Myocyte (in vitro differentiated cells): ENCODE results near the gene GSTK1. TPM values are rescaled to one million over a fixed set of nuclear protein-coding genes. Genes with fewer than 3 reads are reported as not detected.
"Not testable (repeated sequence)": the region's sequence is repeated elsewhere in the genome, so short reads cannot be mapped to it uniquely, and the experiment has no call there.

ENCODE experiments used
- DNase-seq: peaks from one replicate; pipeline ENCODE4 v3.0.0-alpha.2; 2012; ENCODE audit warnings: low read depth
- total RNA-seq: library from RNA; depleted of rRNA; stranded (reverse); fragments of >200 nt; gene quantifications from 2 replicates; pipeline ENCODE4 v1.2.3, GENCODE V29; 2014

The GSTK1 gene
- total RNA-seq, 1 donor from 2014 or later = 208 TPM

GRCh38 chr7:143269251-143269650 lies 6.0 kb downstream of the GSTK1 start:
- DNase-seq = no peak

GRCh38 chr7:143271240-143271639 lies 8.0 kb downstream of the GSTK1 start:
- DNase-seq = no peak

GRCh38 chr7:143272871-143273270 lies 9.6 kb downstream of the GSTK1 start:
- DNase-seq = no peak

GRCh38 chr7:143279186-143280098 lies 16.2 kb downstream of the GSTK1 start:
- peak; percentile 84 for DNase-seq

- DNase-seq = no peak
These were observed 16.9 kb downstream of the GSTK1 start for GRCh38 chr7:143280160-143280559.

- DNase-seq = no peak
These were observed 17.3 kb downstream of the GSTK1 start for GRCh38 chr7:143280566-143280965.

- DNase-seq = no peak
These were observed 18.3 kb downstream of the GSTK1 start for GRCh38 chr7:143281529-143281928.

GRCh38 chr7:143282124-143282523 lies 18.9 kb downstream of the GSTK1 start:
- DNase-seq = no peak

GRCh38 chr7:143283381-143283780 lies 20.1 kb downstream of the GSTK1 start:
- no peak for DNase-seq

GRCh38 chr7:143284591-143285469 lies 21.6 kb downstream of the GSTK1 start, which contains the start of gene TMEM139:
TMEM139 (plus strand) TSS chr7:143284958; CDS start chr7:143285958, 1,000 bp downstream.
- no peak for DNase-seq

- no peak for DNase-seq
These were observed 22.2 kb downstream of the GSTK1 start for GRCh38 chr7:143285470-143285778.

- DNase-seq = no peak
These were observed 22.7 kb downstream of the GSTK1 start for GRCh38 chr7:143285806-143286521.

GRCh38 chr7:143286522-143286890 lies 23.3 kb downstream of the GSTK1 start:
- DNase-seq = no peak

- no peak for DNase-seq
These were observed 24.2 kb downstream of the GSTK1 start for GRCh38 chr7:143287339-143287934.

GRCh38 chr7:143287935-143288826 lies 24.9 kb downstream of the GSTK1 start, which contains the start of gene CASP2:
CASP2 (plus strand) TSS chr7:143288351; CDS start chr7:143288456, 105 bp downstream.
- DNase-seq = peak; percentile 99

- peak; percentile 31 for DNase-seq
These were observed 25.6 kb downstream of the GSTK1 start for GRCh38 chr7:143288836-143289235.

GRCh38 chr7:143289421-143289820 lies 26.2 kb downstream of the GSTK1 start:
- peak; percentile 9 for DNase-seq

- DNase-seq = not testable (repeated sequence)
These were observed 26.6 kb downstream of the GSTK1 start for GRCh38 chr7:143289888-143290287.

GRCh38 chr7:143290293-143290692 lies 27.1 kb downstream of the GSTK1 start:
- no peak for DNase-seq

- DNase-seq = no peak
These were observed 29.6 kb downstream of the GSTK1 start for GRCh38 chr7:143292876-143293275.
